DND-41 (cell line): ENCODE measurements around the gene GPR152.
A peak's percentile ranks its signal among the peaks of the same experiment; 100 is the strongest.
"Not testable (repeated sequence)": the region's sequence is repeated elsewhere in the genome, so short reads cannot be mapped to it uniquely, and the experiment has no call there.

Experiments
- ATAC-seq: fragments of 200-7000 bp; cut with Tn5 transposase; 3 replicates; pipeline ENCODE4 v1.9.1; 2021; ENCODE audit warnings: low read depth; ENCODE audit not compliant: insufficient read depth
- DNase-seq: peaks from one replicate; pipeline ENCODE4 v3.0.0-alpha.2; 2020
- H2AFZ ChIP-seq: 2 replicates; pipeline ENCODE4 v1.6.0; 2012; ENCODE audit warnings: low read depth, low read length
- H3K27ac ChIP-seq: 2 replicates; pipeline ENCODE4 v1.5.1; 2012; ENCODE audit warnings: low read length, inconsistent platforms
- H3K27me3 ChIP-seq: fragments of 200-600 bp; sonication (generic); 2 replicates; pipeline ENCODE4 v1.6.0; 2012; ENCODE audit warnings: low read length, mild to moderate bottlenecking, inconsistent platforms; ENCODE audit not compliant: insufficient read depth, poor library complexity
- H3K36me3 ChIP-seq: 2 replicates; pipeline ENCODE4 v1.5.1; 2012; ENCODE audit warnings: low read length, inconsistent platforms; ENCODE audit not compliant: insufficient read depth
- H3K4me1 ChIP-seq: 2 replicates; pipeline ENCODE4 v1.5.1; 2012; ENCODE audit warnings: mild to moderate bottlenecking, low read length; ENCODE audit not compliant: insufficient read depth
- H3K4me2 ChIP-seq: 2 replicates; pipeline ENCODE4 v1.6.0; 2012; ENCODE audit warnings: mild to moderate bottlenecking, moderate library complexity, low read length, inconsistent platforms; ENCODE audit not compliant: insufficient read depth
- H3K4me3 ChIP-seq, 2 experiments: fragments of 200-600 bp in 1 of 2; shearing (Covaris generic) in 1 of 2; 2 replicates each; pipeline ENCODE4 v1.5.1; 2012 to 2016; ENCODE audit warnings: inconsistent platforms in 2 of 2, low read length in 2 of 2, mild to moderate bottlenecking in 2 of 2, low read depth in 1 of 2, moderate library complexity in 1 of 2
- H3K79me2 ChIP-seq: 2 replicates; pipeline ENCODE4 v1.6.0; 2012; ENCODE audit warnings: low read length, inconsistent platforms; ENCODE audit not compliant: insufficient read depth
- H3K9ac ChIP-seq: 2 replicates; pipeline ENCODE4 v1.6.0; 2012; ENCODE audit warnings: low read depth, mild to moderate bottlenecking, inconsistent platforms, low read length, moderate library complexity
- H3K9me3 ChIP-seq: 2 replicates; pipeline ENCODE4 v1.5.1; 2012; ENCODE audit warnings: low read length, moderate library complexity, mild to moderate bottlenecking, inconsistent platforms; ENCODE audit not compliant: insufficient read depth, severe bottlenecking
- H4K20me1 ChIP-seq: 2 replicates; pipeline ENCODE4 v1.6.0; 2012; ENCODE audit warnings: low read length; ENCODE audit not compliant: insufficient read depth
- EZH2 ChIP-seq: IDR thresholded peaks from 3 replicates; pipeline ENCODE4 v1.6.1; 2012; ENCODE audit warnings: borderline replicate concordance, low read depth, mild to moderate bottlenecking, moderate library complexity, low read length, inconsistent platforms; ENCODE audit not compliant: severe bottlenecking
- TF ChIP-seq, protein P1 (sequence below): IDR thresholded peaks from 2 replicates; pipeline ENCODE4 v1.5.1; 2012; ENCODE audit warnings: borderline replicate concordance, low read length, moderate library complexity, mild to moderate bottlenecking; ENCODE audit not compliant: poor library complexity, severe bottlenecking; ENCODE audit errors: extremely low read depth

GPR152 gene

DNA sequence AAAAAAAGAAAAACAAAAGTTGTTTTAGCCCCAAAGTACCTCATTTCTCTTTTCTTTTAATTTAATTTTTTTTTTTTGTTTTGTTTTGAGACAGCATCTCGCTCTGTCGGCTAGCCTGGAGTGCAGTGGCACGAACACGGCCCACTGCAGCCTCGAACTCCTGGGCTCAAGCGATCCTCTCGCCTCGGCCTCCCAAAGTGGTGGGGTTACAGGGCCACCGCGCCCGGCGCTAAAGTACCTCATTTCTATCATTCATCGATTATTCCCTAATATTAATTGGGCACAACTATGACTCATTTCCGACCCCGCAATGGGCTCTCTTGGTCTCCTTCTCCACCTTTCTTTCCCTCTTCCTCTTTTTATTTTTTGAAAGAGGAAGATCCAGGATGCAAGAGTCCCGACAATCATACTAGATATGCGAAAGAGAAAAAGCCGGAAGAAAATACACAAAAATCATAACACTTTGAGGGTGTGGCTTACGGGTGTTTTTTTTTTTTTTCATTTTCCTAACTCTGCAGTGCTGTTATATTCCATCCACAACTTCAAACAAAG is 29.8 kb upstream of the GPR152 start:
- peak overlapping the region; percentile 95 for H3K9ac ChIP-seq

DNA sequence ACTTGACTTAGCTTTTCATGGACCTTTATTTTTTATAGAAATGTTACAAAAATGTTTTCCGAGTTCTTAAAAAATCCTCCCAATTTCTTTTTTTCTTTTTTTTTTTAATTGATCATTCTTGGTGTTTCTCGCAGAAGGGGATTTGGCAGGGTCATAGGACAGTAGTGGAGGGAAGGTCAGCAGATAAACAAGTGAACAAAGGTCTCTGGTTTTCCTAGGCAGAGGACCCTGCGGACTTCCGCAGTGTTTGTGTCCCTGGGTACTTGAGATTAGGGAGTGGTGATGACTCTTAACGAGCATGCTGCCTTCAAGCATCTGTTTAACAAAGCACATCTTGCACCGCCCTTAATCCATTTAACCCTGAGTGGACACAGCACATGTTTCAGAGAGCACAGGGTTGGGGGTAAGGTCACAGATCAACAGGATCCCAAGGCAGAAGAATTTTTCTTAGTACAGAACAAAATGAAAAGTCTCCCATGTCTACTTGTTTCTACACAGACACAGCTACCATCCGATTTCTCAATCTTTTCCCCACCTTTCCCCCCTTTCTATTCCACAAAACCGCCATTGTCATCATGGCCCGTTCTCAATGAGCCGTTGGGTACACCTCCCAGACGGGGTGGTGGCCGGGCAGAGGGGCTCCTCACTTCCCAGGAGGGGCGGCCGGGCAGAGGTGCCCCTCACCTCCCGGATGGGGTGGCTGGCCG is 25.0 kb upstream of the GPR152 start:
- H2AFZ ChIP-seq, ATAC-seq: not testable (repeated sequence)

More for the DNA sequence above, 29.8 kb upstream of the GPR152 start:
- peaks cover 44% of the 10 kb centered on the region for H3K4me1 ChIP-seq
- H3K27ac ChIP-seq, result peak overlapping the region; percentile 99
- no peaks in the 10 kb centered on the region for H3K9me3 ChIP-seq
- ATAC-seq (no peak), DNase-seq (peak; percentile 7)
- peak overlapping the region; percentile 87 for H2AFZ ChIP-seq
- no peaks in the 10 kb centered on the region for H3K27me3 ChIP-seq
- peaks cover 23% of the 10 kb centered on the region for H3K36me3 ChIP-seq
- peaks cover 12% of the 10 kb centered on the region for H4K20me1 ChIP-seq
- H3K4me3 ChIP-seq, result peak overlapping the region; percentile 28 to 68
- peak overlapping the region; percentile 76 for H3K4me2 ChIP-seq
- peaks cover 38% of the 10 kb centered on the region for H3K79me2 ChIP-seq
- TF ChIP-seq, protein P1, sequence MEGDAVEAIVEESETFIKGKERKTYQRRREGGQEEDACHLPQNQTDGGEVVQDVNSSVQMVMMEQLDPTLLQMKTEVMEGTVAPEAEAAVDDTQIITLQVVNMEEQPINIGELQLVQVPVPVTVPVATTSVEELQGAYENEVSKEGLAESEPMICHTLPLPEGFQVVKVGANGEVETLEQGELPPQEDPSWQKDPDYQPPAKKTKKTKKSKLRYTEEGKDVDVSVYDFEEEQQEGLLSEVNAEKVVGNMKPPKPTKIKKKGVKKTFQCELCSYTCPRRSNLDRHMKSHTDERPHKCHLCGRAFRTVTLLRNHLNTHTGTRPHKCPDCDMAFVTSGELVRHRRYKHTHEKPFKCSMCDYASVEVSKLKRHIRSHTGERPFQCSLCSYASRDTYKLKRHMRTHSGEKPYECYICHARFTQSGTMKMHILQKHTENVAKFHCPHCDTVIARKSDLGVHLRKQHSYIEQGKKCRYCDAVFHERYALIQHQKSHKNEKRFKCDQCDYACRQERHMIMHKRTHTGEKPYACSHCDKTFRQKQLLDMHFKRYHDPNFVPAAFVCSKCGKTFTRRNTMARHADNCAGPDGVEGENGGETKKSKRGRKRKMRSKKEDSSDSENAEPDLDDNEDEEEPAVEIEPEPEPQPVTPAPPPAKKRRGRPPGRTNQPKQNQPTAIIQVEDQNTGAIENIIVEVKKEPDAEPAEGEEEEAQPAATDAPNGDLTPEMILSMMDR, result no peak

DNA sequence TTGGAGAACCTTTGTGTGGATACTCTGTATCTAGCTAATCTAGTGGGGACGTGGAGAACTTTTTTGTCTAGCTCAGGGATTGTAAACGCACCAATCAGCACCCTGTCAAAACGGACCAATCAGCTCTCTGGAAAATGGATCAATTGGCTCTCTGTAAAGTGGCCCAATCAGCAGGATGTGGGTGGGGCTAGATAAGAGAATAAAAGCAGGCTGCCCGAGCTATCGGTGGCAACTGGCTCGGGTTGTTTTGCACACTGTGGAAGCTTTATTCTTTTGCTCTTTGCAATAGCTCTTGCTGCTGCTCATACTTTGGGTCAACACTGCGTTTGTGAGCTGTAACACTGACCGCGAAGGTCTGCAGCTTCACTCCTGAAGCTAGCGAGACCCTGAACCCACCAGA is 24.2 kb upstream of the GPR152 start:
- H4K20me1 ChIP-seq, H2AFZ ChIP-seq, H3K9ac ChIP-seq, DNase-seq, H3K9me3 ChIP-seq, H3K36me3 ChIP-seq, H3K4me2 ChIP-seq, H3K27me3 ChIP-seq, H3K4me1 ChIP-seq, H3K27ac ChIP-seq, H3K4me3 ChIP-seq, ATAC-seq, H3K79me2 ChIP-seq: not testable (repeated sequence)

More for the DNA sequence above, 25.0 kb upstream of the GPR152 start:
- H3K9ac ChIP-seq, H3K27ac ChIP-seq, H3K4me3 ChIP-seq, DNase-seq, H3K4me1 ChIP-seq, H3K9me3 ChIP-seq, H3K79me2 ChIP-seq, H3K27me3 ChIP-seq, H4K20me1 ChIP-seq, H3K4me2 ChIP-seq, H3K36me3 ChIP-seq: not testable (repeated sequence)

DNA sequence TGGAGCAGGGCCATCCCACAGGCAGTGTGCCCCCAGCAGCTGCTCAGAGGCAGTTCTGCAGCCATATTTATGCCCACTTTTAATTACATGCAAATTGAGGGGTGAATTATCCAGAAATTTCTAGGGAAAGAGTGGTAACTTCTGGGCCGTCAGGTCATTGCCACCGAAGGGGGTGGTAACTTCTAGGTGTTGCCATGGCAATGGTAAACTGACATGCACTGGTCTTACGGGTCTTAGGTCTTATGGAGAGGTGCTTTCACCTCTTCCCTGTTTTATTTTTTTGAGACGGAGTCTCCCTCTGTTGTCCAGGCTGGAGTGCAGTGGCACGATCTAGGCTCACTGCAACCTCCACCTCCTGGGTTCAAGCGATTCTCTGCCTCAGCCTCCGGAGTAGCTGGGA is 20.4 kb upstream of the GPR152 start:
- H3K27ac ChIP-seq, result no peak overlapping the region
- no peaks in the 10 kb centered on the region for H3K9me3 ChIP-seq
- ATAC-seq, result no peak
- no peak overlapping the region for H3K9ac ChIP-seq
- H2AFZ ChIP-seq, result no peak overlapping the region
- no peak overlapping the region for H3K4me3 ChIP-seq
- peaks cover 11% of the 10 kb centered on the region for H3K79me2 ChIP-seq
- no peaks in the 10 kb centered on the region for H3K27me3 ChIP-seq
- no peak overlapping the region for H3K4me2 ChIP-seq
- TF ChIP-seq, protein P1, result no peak
- TF ChIP-seq EZH2, result no peak
- H4K20me1 ChIP-seq, result no peaks in the 10 kb centered on the region
- no peaks in the 10 kb centered on the region for H3K36me3 ChIP-seq
- H3K4me1 ChIP-seq, result peaks cover 15% of the 10 kb centered on the region
- no peak for DNase-seq
